Suppressor macrophage treated with lipopolysaccharide for 4 hours (primary cell): ENCODE measurements around the gene SMG1.
A peak's percentile ranks its signal among the peaks of the same experiment; 100 is the strongest.
"Not testable (repeated sequence)": the region's sequence is repeated elsewhere in the genome, so short reads cannot be mapped to it uniquely, and the experiment has no call there.

Source experiments
- DNase-seq: peaks from one replicate; pipeline ENCODE4 v3.0.0-alpha.2; 2020

SMG1 gene

GRCh38 chr16:18796377-18796776 is 129.8 kb downstream of the SMG1 start:
- no peak for DNase-seq

DNA sequence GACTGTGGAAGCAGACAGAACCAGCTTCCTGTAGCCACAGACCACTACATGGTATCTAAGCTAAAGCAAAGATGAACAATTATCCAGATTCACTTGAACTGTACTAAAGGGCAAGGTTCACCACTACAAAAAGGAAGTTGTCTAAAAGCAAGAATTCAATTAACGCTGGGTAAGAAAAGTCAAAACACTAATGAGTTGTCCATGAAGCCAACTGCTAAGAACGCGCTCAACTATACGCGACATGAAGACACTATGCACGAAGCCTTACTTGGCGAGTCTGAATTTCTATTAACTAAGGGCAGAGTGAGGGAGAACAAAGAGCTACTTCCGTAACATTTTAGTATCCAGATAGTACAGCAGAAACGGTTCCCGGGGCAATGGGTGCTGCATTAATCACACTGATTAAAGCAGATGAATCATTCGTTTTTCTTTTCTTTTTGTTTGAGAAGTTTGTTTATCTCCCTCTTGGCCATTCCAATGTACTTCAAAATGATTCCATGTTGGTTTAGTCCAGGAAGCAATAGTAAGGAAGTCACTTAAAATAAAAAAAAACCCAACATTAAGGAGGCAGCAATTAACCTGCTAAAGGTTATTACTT is 133.3 kb downstream of the SMG1 start:
- no peak for DNase-seq

- DNase-seq, result peak; percentile 96
These were observed 136.1 kb downstream of the SMG1 start, which contains the start of gene RPS15A for GRCh38 chr16:18789850-18790706. TSS of gene RPS15A (minus strand) at chr16:18790334. CDS start at chr16:18789113, 1,221 bp downstream.

DNA sequence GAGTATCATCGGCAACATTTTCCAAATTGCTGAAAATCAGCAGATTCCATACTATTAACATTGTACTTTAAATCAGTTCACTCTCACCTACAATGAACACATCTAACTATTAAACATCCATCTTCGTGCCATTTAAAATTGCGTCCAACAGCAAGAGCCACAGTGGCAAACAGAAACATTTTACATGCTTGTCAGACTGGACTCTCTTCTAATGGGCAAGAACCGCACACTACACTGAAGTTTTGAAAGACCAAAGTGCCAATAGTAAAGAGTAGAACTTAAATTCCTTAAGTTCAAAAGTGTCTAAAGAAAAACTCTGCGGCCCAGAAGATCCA is 136.7 kb downstream of the SMG1 start:
- DNase-seq, result no peak

- DNase-seq, result peak; percentile 25
These were observed 137.2 kb downstream of the SMG1 start for GRCh38 chr16:18788828-18789514.

DNA sequence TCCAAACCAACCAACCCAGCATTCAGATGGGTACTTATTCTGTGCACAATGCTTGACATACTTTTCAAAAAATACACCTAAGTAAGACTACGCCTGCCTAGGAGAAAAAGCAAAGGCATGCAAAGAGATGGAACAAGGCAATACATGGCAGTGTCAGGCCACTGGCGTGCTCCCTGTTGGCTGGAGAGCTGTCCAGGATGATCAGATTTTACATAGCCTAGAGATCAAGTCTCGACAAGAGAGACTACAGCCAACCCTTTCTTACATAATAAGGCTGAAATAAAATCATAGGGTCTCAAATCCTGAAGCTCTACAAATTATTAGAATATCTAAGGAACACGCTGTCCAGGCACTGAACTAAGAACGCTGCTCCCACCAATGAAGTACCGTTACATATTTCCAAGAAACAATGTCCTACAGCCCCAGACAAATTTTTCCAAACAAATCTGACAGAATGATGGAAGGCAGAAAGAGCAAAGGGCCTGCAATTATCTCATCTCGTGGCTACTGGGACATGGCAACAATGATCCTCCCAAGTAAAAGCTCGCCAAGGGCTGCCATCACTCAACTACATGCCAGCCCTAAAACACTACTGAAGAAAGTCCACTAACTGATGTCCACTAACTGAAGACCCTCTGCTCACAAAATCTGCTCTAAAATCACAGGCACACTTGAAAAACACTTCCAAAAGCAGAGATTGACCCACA is 141.1 kb downstream of the SMG1 start:
- DNase-seq, result no peak

- DNase-seq, result no peak
These were observed 142.5 kb downstream of the SMG1 start for GRCh38 chr16:18783430-18784341.

GRCh38 chr16:18782697-18783429 is 143.3 kb downstream of the SMG1 start:
- DNase-seq, result no peak

GRCh38 chr16:18781232-18781631 is 145.0 kb downstream of the SMG1 start:
- not testable (repeated sequence) for DNase-seq

- DNase-seq, result not testable (repeated sequence)
These were observed 145.7 kb downstream of the SMG1 start for GRCh38 chr16:18780460-18781026.

DNA sequence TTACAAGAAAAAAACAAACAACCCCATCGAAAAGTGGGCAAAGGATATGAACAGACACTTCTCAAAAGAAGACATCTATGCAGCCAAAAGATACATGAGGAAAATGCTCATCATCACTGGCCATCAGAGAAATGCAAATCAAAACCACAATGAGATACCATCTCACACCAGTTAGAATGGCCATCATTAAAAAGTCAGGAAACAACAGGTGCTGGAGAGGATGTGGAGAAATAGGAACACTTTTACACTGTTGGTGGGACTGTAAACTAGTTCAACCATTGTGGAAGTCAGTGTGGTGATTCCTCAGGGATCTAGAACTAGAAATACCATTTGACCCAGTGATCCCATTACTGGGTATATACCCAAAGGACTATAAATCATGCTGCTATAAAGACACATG is 148.5 kb downstream of the SMG1 start:
- DNase-seq, result not testable (repeated sequence)

DNA sequence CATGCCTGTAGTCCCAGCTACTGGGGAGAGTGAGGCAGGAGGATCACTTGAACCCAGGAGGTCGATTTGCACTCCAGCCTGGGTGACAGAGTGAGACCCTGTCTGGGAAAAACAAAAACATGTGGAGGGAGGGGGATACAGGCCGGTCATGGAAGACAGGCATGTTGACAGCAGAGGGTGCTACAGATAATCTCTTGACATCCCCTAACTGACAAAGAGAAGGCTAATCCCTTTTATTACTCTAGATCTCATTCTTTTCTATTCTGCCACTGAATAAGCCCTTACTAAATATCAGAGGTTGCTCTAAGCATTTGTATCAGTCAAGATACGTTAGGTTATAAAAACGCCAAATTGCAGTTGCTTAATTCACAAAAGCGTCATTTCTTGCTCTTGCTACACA is 149.9 kb downstream of the SMG1 start:
- not testable (repeated sequence) for DNase-seq

DNA sequence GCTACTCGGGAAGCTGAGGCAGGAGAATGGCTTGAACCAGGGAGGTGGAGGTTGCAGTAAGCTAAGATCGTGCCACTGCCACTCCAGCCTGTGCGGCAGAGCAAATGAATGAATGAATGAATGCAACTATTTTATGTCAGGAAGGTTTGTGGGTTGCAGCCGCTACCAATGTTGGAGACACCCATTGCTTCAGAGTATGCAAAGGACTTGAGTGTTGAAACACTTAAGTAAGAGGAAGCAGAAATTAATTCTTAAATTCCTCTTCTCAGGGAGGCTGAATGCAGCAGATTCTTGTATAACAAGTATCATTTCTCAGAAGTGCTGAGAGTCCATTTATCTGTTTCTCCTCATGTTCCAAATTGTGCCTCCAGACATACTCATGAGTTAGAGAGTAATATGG is 151.6 kb downstream of the SMG1 start:
- peak; percentile 44 for DNase-seq

GRCh38 chr16:18772171-18772570 is 154.0 kb downstream of the SMG1 start:
- not testable (repeated sequence) for DNase-seq

GRCh38 chr16:18770336-18770962 is 155.8 kb downstream of the SMG1 start:
- not testable (repeated sequence) for DNase-seq

DNA sequence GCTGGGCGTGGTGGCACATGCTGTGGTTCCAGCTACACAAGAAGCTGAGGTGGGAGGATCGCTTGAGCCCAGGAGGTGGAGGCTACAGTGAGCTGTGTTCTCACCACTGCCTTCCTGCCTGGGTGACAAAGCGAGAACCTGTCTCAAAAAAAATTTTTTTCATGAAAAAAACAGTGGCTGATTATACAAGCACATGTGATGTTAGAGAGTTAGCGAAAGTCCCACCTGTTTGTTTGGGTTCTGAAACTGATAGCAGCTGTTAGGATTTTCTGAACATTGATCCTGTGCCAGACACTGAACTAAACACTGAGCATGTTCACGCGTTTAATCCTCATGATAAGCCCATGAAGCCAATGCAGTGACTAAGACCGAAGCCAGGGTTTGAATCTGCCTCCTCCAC is 159.0 kb downstream of the SMG1 start:
- DNase-seq, result not testable (repeated sequence)

- not testable (repeated sequence) for DNase-seq
These were observed 163.5 kb downstream of the SMG1 start for GRCh38 chr16:18762713-18763112.

- not testable (repeated sequence) for DNase-seq
These were observed 166.3 kb downstream of the SMG1 start for GRCh38 chr16:18759598-18760520.
